ENCODE results near the gene SSBP3.

Gene SSBP3

DNA sequence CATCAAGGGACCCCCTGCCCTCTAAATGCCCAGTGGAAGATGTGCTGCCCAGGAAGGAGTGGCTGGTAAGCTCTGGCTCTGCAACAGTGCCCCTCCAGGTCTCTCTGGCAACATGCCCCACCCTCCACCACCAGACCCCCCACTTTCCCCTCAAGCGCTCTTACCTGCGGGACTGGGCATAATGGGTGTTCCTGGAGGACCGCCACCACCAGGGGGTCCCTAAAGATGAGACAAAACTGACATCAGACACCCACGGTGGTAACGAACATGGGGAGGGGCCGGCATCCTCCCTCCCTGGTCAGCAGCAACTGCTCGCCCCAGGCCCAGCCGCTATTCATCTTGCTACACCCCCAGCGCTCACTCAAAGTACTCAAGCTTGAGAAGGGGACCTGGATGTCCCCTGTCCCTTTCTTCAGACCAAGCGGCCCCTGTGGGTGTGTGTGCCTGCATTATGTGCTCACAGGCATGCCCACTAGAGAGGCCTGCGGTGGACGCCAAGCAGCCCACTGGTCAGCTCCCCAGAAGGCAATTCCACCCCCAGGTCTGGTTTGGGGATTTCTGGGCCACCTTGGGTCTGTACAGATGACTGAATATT, 165.4 kb downstream of the SSBP3 start:
- TF ChIP-seq, protein P1, sequence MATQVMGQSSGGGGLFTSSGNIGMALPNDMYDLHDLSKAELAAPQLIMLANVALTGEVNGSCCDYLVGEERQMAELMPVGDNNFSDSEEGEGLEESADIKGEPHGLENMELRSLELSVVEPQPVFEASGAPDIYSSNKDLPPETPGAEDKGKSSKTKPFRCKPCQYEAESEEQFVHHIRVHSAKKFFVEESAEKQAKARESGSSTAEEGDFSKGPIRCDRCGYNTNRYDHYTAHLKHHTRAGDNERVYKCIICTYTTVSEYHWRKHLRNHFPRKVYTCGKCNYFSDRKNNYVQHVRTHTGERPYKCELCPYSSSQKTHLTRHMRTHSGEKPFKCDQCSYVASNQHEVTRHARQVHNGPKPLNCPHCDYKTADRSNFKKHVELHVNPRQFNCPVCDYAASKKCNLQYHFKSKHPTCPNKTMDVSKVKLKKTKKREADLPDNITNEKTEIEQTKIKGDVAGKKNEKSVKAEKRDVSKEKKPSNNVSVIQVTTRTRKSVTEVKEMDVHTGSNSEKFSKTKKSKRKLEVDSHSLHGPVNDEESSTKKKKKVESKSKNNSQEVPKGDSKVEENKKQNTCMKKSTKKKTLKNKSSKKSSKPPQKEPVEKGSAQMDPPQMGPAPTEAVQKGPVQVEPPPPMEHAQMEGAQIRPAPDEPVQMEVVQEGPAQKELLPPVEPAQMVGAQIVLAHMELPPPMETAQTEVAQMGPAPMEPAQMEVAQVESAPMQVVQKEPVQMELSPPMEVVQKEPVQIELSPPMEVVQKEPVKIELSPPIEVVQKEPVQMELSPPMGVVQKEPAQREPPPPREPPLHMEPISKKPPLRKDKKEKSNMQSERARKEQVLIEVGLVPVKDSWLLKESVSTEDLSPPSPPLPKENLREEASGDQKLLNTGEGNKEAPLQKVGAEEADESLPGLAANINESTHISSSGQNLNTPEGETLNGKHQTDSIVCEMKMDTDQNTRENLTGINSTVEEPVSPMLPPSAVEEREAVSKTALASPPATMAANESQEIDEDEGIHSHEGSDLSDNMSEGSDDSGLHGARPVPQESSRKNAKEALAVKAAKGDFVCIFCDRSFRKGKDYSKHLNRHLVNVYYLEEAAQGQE (IDR thresholded peaks at IDR 0.05; ENCODE audit: insufficient read depth in 1 of 2, low read depth in 2 of 2, low read length in 2 of 2) = no peak
- TF ChIP-seq SIN3A (IDR thresholded peaks at IDR 0.05; ENCODE audit: borderline replicate concordance, insufficient read depth, low read length) = no peak
- TF ChIP-seq TAF1 (IDR thresholded peaks at IDR 0.05; ENCODE audit: borderline replicate concordance, insufficient read depth, low read length) = no peak
- TF ChIP-seq FOXP2 (optimal IDR thresholded peaks at IDR 0.05; ENCODE audit: borderline replicate concordance, extremely low read depth, extremely low read length, insufficient read depth) = no peak
- no peak for TF ChIP-seq POLR2AphosphoS5 (IDR thresholded peaks at IDR 0.05; ENCODE audit: low read depth, low read length)

DNA sequence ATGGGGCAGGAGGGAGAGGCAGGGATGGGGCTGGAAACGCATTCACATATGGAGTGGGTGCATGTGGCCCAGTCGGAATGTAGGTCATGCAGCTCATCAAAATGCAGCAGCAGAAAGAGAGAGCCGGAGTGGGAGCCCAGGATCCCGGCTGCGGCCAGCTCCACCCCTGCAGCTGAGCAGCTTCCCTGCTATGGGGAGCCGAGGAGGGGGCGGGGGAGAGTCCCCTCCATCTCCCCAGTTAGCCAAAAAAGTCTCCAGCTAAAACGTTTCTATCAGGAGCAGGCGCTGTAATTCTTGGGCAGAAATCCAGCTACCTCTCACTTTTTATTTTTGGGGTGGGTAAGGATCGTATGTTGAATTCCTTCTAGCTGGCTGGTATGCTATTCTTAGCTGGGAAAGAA, 166.6 kb downstream of the SSBP3 start:
- TF ChIP-seq, protein P1 (IDR thresholded peaks at IDR 0.05; ENCODE audit: insufficient read depth in 1 of 2, low read depth in 2 of 2, low read length in 2 of 2) = no peak
- no peak for TF ChIP-seq FOXP2 (optimal IDR thresholded peaks at IDR 0.05; ENCODE audit: borderline replicate concordance, extremely low read depth, extremely low read length, insufficient read depth)
- no peak for TF ChIP-seq SIN3A (IDR thresholded peaks at IDR 0.05; ENCODE audit: borderline replicate concordance, insufficient read depth, low read length)
- no peak for TF ChIP-seq TAF1 (IDR thresholded peaks at IDR 0.05; ENCODE audit: borderline replicate concordance, insufficient read depth, low read length)
- TF ChIP-seq POLR2AphosphoS5 (IDR thresholded peaks at IDR 0.05; ENCODE audit: low read depth, low read length) = no peak

DNA sequence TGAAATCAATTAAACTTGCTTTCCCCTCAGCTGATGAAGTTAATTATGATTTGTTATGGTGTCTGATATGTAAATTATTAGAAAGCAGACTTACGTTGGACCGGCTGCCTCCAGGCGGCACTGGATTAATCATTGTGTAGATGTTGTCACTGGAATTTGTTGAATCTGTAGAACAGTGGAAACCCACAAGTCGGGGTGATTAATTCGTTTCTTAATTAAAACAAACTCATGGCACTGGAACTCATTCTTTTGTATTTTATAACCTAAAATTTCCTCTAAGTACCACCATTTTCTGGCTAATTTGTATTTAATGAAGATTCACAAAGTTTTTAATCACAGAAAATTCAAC, 167.2 kb downstream of the SSBP3 start:
- TF ChIP-seq, protein P1 (IDR thresholded peaks at IDR 0.05; ENCODE audit: insufficient read depth in 1 of 2, low read depth in 2 of 2, low read length in 2 of 2) = no peak
- TF ChIP-seq TAF1 (IDR thresholded peaks at IDR 0.05; ENCODE audit: borderline replicate concordance, insufficient read depth, low read length) (no peak), SIN3A (IDR thresholded peaks at IDR 0.05; ENCODE audit: borderline replicate concordance, insufficient read depth, low read length) (no peak), POLR2AphosphoS5 (IDR thresholded peaks at IDR 0.05; ENCODE audit: low read depth, low read length) (no peak), FOXP2 (optimal IDR thresholded peaks at IDR 0.05; ENCODE audit: borderline replicate concordance, extremely low read depth, extremely low read length, insufficient read depth) (no peak)

DNA sequence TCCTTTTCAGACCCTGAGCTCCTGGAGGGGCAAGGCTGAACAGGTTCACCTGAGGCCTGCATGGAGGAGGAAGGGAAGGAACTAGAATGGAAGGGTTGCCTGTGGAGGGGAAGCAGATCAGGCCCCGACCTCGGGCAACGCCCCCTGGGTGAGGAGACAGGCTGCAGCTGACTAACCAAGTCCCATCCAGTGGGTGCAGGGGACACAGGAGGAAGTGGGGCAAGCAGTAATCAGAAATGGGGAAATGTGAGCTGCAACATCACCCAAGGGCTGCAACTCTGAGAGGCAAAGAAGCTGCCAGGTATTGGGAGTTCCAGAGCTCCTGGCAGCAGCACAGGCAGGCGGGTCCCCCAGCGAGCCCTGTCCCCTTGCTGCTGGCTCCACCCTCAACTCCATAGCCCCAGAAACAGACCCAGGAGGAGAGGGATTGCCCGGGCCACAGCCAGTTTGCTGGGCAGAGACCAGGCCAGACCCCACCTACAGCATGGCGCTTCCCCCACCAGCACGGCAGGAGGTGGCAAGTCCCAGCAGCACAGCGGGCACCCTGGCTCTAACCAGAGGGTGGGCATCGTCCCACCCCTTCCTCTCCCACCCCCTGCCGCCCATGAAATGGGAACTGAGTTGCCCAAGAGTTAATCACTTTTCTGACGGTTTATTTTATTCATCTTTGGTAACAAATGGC, 167.7 kb downstream of the SSBP3 start:
- TF ChIP-seq, protein P1 (IDR thresholded peaks at IDR 0.05; ENCODE audit: insufficient read depth in 1 of 2, low read depth in 2 of 2, low read length in 2 of 2) = no peak
- TF ChIP-seq TAF1 (IDR thresholded peaks at IDR 0.05; ENCODE audit: borderline replicate concordance, insufficient read depth, low read length) (no peak), POLR2AphosphoS5 (IDR thresholded peaks at IDR 0.05; ENCODE audit: low read depth, low read length) (no peak), SIN3A (IDR thresholded peaks at IDR 0.05; ENCODE audit: borderline replicate concordance, insufficient read depth, low read length) (no peak), FOXP2 (optimal IDR thresholded peaks at IDR 0.05; ENCODE audit: borderline replicate concordance, extremely low read depth, extremely low read length, insufficient read depth) (no peak)

Data from PFSK-1 (cell line).